ENCODE measurements around the gene STPG1.

STPG1 gene

DNA sequence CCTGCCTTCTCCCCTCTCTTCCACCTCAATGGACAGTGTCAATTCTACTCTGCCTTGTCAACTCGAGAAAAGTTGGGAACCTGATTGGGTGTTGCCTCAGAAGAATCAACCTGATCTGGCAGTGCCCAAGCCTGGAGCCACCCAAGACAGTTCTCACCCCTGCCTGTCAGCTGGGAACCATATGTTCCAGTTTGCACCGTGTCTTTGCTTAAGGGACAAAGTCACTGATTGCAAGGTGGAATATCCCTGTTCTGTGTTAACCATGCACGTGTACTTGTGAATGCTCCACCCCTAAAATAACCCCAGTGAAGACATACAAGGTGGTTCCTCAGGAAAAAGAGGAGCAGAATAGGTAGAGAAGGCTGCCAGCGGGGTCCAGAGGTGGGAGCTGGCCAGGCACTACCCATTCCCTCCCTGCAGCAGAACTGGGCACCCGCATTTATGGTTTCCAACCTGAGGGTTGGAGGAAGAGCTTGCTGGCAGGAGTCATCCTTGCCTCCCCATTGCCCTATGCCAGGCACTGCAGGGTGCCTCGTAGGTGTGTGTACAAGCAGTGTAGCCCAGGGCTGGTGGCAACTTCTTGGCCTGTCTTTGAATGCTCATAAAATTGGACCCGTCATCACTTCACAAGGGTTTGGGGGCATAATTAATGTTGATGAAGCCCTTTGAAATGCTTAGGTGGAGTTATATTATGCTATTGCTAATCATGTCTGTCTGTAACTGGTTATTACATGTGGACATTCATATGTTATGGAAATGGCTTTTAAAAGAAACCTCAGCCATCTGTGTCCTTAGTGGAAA lies 13.4 kb upstream of the STPG1 start:
- no peak for FAIRE-seq
- no peak for TF ChIP-seq CTCF (IDR thresholded peaks at IDR 0.05; ENCODE audit: insufficient read depth, missing control alignments)
- DNase-seq (ENCODE audit: insufficient read length, low spot score): no peak

GRCh38 chr1:24425922-24426321 lies 12.3 kb upstream of the STPG1 start:
- TF ChIP-seq CTCF (IDR thresholded peaks at IDR 0.05; ENCODE audit: insufficient read depth, missing control alignments): no peak
- no peak for FAIRE-seq
- no peak for DNase-seq (ENCODE audit: insufficient read length, low spot score)

- no peak for TF ChIP-seq CTCF (IDR thresholded peaks at IDR 0.05; ENCODE audit: insufficient read depth, missing control alignments)
- no peak for DNase-seq (ENCODE audit: insufficient read length, low spot score)
- no peak for FAIRE-seq
Measured at GRCh38 chr1:24425441-24425840, 11.9 kb upstream of the STPG1 start.

DNA sequence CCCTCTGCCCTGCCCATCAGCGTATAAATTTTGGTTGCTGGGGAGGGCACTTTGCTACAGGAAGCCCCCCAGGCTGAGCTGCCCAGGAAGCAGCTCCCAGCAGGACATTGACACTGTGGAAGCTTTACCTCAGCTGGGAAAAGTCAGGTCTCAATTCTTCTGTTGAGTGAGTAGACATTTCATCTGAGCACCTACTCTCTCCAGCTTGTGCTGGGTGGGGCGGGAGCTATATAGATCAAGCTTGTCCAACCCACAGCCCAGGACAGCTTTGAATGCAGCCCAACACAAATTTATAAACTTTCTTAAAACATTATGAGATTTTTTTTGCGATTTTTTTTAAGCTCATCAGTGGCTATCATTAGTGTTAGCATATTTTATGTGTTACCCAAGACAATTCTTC lies 11.4 kb upstream of the STPG1 start:
- DNase-seq (ENCODE audit: insufficient read length, low spot score) (no peak), FAIRE-seq (no peak)
- no peak for TF ChIP-seq CTCF (IDR thresholded peaks at IDR 0.05; ENCODE audit: insufficient read depth, missing control alignments)

DNA sequence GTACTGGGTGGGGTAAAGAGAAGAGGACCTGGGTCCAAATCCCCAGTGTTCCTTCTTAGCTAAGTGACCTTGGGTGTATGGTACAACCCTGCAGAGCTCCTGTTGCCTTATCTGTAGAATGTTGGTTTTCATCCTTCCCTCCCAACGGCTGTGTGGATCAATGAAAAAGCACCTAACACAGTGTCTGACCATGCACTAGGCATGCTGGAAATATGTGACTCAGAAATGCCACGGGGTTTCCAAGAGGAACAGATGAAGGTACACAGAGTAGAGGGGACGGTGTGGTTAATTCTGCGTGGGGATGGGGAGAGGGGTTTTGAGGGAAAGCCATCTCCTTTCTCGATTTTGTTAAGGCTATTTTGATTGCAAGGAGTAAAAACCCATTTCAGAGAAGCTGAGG lies 10.6 kb upstream of the STPG1 start:
- no peak for TF ChIP-seq CTCF (IDR thresholded peaks at IDR 0.05; ENCODE audit: insufficient read depth, missing control alignments)
- FAIRE-seq: no peak
- no peak for DNase-seq (ENCODE audit: insufficient read length, low spot score)

DNA sequence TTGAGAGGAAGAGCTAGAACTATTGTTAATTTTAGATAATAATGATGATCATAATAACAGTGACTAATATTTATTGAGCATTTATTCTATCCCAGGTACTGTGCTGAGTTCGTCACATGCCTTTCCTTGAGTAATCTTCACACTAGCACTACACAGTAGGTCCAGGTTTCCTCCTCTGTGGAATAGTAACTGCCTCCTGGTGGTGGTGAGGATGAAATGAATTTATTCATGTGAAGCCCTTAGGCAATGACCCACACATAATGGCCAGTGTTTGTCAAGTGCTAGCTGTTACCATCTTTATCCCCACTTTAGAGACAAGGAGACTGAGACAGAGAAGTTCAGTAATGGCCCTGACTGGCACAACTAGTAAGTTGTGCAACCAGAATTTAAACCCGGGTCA lies 7.9 kb upstream of the STPG1 start:
- no peak for FAIRE-seq
- TF ChIP-seq CTCF (IDR thresholded peaks at IDR 0.05; ENCODE audit: insufficient read depth, missing control alignments): no peak
- no peak for DNase-seq (ENCODE audit: insufficient read length, low spot score)

DNA sequence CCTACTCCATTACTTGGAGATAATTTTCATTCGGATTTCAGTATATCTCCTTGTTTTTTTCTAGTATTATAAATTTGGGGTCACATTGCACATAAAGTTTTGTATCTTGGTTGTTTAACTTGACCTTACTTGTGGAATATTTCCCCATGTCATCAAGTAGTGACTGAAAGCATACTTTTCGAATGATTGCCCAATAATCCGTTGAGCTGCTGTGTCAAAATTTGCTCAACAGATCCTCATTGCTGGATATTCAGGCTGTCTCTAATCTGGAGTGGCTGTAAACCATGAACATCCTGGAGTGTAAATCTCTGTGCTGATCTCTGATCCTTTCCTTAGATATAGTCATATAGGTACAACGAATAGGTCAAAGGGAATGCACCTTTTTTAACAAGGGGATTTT lies 7.0 kb upstream of the STPG1 start:
- no peak for FAIRE-seq
- no peak for DNase-seq (ENCODE audit: insufficient read length, low spot score)
- no peak for TF ChIP-seq CTCF (IDR thresholded peaks at IDR 0.05; ENCODE audit: insufficient read depth, missing control alignments)

Measured in D721Med (cell line).